ENCODE data around the gene LRRC72. TPM values are rescaled to one million over a fixed set of nuclear protein-coding genes. Genes with fewer than 3 reads are reported as not detected.
"Not testable (repeated sequence)": the region's sequence is repeated elsewhere in the genome, so short reads cannot be mapped to it uniquely, and the experiment has no call there.

The LRRC72 gene
- total RNA-seq, result not detected in 2 replicates

GRCh38 chr7:16526742-16527540, at the start of gene LRRC72:
TSS of gene LRRC72 (plus strand) at chr7:16526825. CDS start at chr7:16526953, 128 bp downstream.
- Mint-ChIP-seq H3K9me3 (no peaks in the 10 kb centered on the region), H3K27ac (no peak within 1 kb of the TSS), H3K4me3 (no peak within 1 kb of the TSS), H3K27me3 (peaks cover 2% of the 10 kb centered on the region), H3K36me3 (ENCODE audit: low read depth) (no peaks in the 10 kb centered on the region), H3K4me1 (no peaks in the 10 kb centered on the region)
- DNase-seq, result no peak
- intact Hi-C loops (cut with micrococcal nuclease), result no loop called here

GRCh38 chr7:16479161-16479560, 47.5 kb upstream of the LRRC72 start:
- no peaks in the 10 kb centered on the region for H3K36me3 Mint-ChIP-seq (ENCODE audit: low read depth)
- no peak for DNase-seq
- H3K9me3 Mint-ChIP-seq, result no peaks in the 10 kb centered on the region
- no peak overlapping the region for H3K27ac Mint-ChIP-seq
- H3K4me1 Mint-ChIP-seq, result no peaks in the 10 kb centered on the region
- peaks cover 3% of the 10 kb centered on the region for H3K27me3 Mint-ChIP-seq
- H3K4me3 Mint-ChIP-seq, result no peak overlapping the region
- intact Hi-C loops (cut with micrococcal nuclease), result no loop called here

DNA sequence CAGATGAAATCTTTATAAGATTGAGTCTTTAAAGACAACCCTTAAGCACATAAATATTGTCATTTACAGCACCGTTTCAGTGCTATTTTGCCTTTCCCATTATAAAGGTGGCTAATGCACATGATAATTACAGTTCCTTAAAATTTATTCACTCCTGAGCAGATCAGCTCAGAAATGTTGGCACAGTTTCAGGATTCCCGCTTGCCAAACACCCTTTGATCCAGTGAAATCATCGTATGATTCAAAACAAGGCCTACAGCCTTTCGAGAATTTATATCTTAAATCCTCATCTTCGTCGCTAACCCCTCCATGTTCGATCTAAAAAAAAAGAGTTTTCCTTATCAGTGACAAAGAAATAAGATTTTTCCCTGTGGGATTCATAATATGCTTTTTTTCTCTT, 47.0 kb upstream of the LRRC72 start:
- intact Hi-C loops (cut with micrococcal nuclease), result no loop called here
- Mint-ChIP-seq H3K27me3 (peaks cover 3% of the 10 kb centered on the region), H3K27ac (no peak overlapping the region), H3K9me3 (no peaks in the 10 kb centered on the region), H3K4me3 (no peak overlapping the region), H3K4me1 (no peaks in the 10 kb centered on the region), H3K36me3 (ENCODE audit: low read depth) (no peaks in the 10 kb centered on the region)
- no peak for DNase-seq

- intact Hi-C loops (cut with micrococcal nuclease), result no loop called here
- Mint-ChIP-seq H3K36me3 (ENCODE audit: low read depth) (no peaks in the 10 kb centered on the region), H3K4me3 (no peak overlapping the region), H3K4me1 (no peaks in the 10 kb centered on the region), H3K9me3 (no peaks in the 10 kb centered on the region), H3K27me3 (peaks cover 3% of the 10 kb centered on the region), H3K27ac (no peak overlapping the region)
- no peak for DNase-seq
Observed at GRCh38 chr7:16484453-16485158, 42.0 kb upstream of the LRRC72 start.

- peaks cover 4% of the 10 kb centered on the region for H3K4me1 Mint-ChIP-seq
- intact Hi-C loops (cut with micrococcal nuclease), result no loop called here
- H3K27me3 Mint-ChIP-seq, result peaks cover 2% of the 10 kb centered on the region
- H3K9me3 Mint-ChIP-seq, result no peaks in the 10 kb centered on the region
- no peak for DNase-seq
- no peak overlapping the region for H3K27ac Mint-ChIP-seq
- no peak overlapping the region for H3K4me3 Mint-ChIP-seq
- H3K36me3 Mint-ChIP-seq (ENCODE audit: low read depth), result no peaks in the 10 kb centered on the region
Observed at GRCh38 chr7:16491148-16491547, 35.5 kb upstream of the LRRC72 start.

DNA sequence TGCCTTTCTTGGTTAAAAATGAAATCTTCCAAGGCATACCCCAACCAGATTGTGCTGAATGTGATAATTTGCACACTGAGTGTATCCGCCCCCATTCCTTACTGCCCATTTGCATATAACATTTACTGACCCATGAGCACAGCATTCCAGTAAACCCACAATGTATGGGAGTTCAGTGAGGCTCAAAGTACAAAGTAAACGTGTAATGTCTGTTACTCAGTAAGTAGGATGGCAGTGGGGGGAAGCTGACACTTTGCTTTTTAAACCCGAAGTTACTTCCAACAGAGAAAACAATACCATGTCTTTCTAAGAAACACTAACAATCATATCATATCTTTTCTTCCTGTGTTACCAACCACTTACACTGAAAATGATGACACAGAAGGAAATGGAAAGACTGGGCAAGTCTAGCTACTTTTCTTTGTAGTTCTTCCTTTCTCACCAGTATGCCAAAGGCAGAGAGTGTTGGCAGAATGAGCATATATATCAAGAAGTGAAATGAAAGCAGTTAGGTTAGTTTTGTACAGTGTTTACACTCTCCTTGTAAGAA, 34.0 kb upstream of the LRRC72 start:
- Mint-ChIP-seq H3K4me3 (no peak overlapping the region), H3K27me3 (peaks cover 3% of the 10 kb centered on the region), H3K27ac (no peak overlapping the region), H3K36me3 (ENCODE audit: low read depth) (no peaks in the 10 kb centered on the region), H3K4me1 (peaks cover 4% of the 10 kb centered on the region), H3K9me3 (no peaks in the 10 kb centered on the region)
- intact Hi-C loops (cut with micrococcal nuclease), result no loop called here
- DNase-seq, result peak; percentile 50

- peaks cover 4% of the 10 kb centered on the region for H3K4me1 Mint-ChIP-seq
- no peak overlapping the region for H3K27ac Mint-ChIP-seq
- intact Hi-C loops (cut with micrococcal nuclease), result no loop called here
- DNase-seq, result no peak
- H3K9me3 Mint-ChIP-seq, result no peaks in the 10 kb centered on the region
- H3K36me3 Mint-ChIP-seq (ENCODE audit: low read depth), result no peaks in the 10 kb centered on the region
- H3K4me3 Mint-ChIP-seq, result no peak overlapping the region
- H3K27me3 Mint-ChIP-seq, result peaks cover 3% of the 10 kb centered on the region
Observed at GRCh38 chr7:16493266-16493665, 33.4 kb upstream of the LRRC72 start.

DNA sequence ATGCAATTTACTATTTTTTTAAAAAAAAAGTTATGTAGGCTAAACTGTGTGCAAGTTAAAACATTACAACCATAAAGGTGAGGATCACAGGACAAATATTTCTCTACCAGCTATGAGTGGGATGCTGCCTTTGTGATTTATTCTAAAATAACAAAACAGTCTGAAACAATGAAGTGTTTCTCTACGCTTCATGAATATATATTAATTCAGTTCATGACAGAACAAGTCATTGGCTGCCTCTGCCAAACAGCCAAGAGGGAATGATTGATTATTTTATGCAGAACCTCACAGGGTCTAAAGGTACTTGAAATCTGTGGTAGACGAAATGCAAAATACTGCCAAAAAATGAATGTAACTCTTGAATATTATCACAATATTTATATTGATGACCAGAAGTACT, 32.1 kb upstream of the LRRC72 start:
- no peak for DNase-seq
- H3K27ac Mint-ChIP-seq, result no peak overlapping the region
- peaks cover 3% of the 10 kb centered on the region for H3K27me3 Mint-ChIP-seq
- H3K4me1 Mint-ChIP-seq, result peaks cover 4% of the 10 kb centered on the region
- H3K4me3 Mint-ChIP-seq, result no peak overlapping the region
- intact Hi-C loops (cut with micrococcal nuclease), result no loop called here
- H3K36me3 Mint-ChIP-seq (ENCODE audit: low read depth), result no peaks in the 10 kb centered on the region
- H3K9me3 Mint-ChIP-seq, result no peaks in the 10 kb centered on the region

DNA sequence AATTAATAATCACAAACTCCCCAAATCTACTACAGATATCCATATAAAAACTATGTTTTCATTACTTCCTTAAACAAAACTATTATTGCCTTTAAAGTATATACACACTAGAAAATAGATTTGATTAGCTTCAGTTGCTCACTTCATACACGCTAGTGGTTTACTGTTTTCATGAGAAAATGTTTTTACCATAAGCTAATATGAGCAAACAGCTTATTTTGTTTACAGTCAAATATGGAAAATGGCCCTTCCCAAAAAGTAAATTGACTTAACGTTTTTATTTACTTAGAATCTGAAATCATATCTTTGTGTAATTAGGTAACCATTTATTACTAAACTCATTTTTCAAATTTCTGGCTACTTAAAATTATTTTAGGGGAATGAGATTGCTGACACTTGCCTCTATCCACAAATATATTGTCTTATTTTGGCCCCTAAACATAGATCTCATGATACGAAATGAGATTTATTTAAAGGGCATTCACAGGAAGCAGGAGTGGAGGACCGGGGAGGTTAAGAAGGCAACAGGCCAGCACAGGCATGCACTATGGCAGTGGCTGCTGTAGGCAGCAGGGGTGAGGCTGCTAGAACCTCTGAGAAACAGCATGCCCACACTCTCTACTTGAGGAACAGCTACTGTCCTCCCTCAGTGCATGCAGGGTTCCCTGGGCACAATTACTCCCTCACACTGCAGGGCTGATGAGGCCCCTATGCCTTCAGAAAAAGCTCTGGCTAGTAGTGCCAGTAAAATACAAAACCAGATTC, 31.5 kb upstream of the LRRC72 start:
- H3K36me3 Mint-ChIP-seq (ENCODE audit: low read depth), result no peaks in the 10 kb centered on the region
- H3K4me3 Mint-ChIP-seq, result no peak overlapping the region
- intact Hi-C loops (cut with micrococcal nuclease), result no loop called here
- no peak for DNase-seq
- H3K4me1 Mint-ChIP-seq, result peaks cover 4% of the 10 kb centered on the region
- H3K27ac Mint-ChIP-seq, result no peak overlapping the region
- H3K27me3 Mint-ChIP-seq, result peaks cover 3% of the 10 kb centered on the region
- no peaks in the 10 kb centered on the region for H3K9me3 Mint-ChIP-seq

DNA sequence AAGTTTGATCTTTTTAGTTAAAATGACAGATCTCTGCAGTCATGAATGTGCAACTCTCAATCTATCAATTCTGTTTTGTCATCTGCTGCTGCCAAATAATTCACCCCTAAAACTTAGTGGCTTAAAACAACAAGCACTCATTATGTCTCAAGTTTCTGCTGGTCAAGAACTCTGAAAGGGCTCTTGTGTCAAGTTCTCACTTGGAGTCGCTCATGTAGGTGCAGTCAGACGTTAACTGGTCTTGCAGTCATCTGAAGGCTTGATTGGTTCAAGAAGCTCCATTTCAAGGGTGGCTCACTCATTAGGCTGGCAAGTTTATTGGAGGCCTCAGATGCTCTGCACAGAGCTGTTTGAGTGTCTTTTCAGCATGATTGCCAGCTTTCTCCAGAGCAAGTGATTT, 28.5 kb upstream of the LRRC72 start:
- H3K4me1 Mint-ChIP-seq, result no peaks in the 10 kb centered on the region
- intact Hi-C loops (cut with micrococcal nuclease), result no loop called here

GRCh38 chr7:16502303-16502702, 24.3 kb upstream of the LRRC72 start:
- H3K4me3 Mint-ChIP-seq, result no peak overlapping the region
- intact Hi-C loops (cut with micrococcal nuclease), result no loop called here
- H3K4me1 Mint-ChIP-seq, result no peaks in the 10 kb centered on the region
- H3K27ac Mint-ChIP-seq, result no peak overlapping the region
- H3K9me3 Mint-ChIP-seq, result no peaks in the 10 kb centered on the region
- peaks cover 4% of the 10 kb centered on the region for H3K27me3 Mint-ChIP-seq
- H3K36me3 Mint-ChIP-seq (ENCODE audit: low read depth), result no peaks in the 10 kb centered on the region
- DNase-seq, result no peak

More for the DNA sequence above, 28.5 kb upstream of the LRRC72 start:
- Mint-ChIP-seq H3K9me3 (no peaks in the 10 kb centered on the region), H3K36me3 (ENCODE audit: low read depth) (no peaks in the 10 kb centered on the region), H3K4me3 (no peak overlapping the region), H3K27me3 (peaks cover 1% of the 10 kb centered on the region), H3K27ac (no peak overlapping the region)
- no peak for DNase-seq

DNA sequence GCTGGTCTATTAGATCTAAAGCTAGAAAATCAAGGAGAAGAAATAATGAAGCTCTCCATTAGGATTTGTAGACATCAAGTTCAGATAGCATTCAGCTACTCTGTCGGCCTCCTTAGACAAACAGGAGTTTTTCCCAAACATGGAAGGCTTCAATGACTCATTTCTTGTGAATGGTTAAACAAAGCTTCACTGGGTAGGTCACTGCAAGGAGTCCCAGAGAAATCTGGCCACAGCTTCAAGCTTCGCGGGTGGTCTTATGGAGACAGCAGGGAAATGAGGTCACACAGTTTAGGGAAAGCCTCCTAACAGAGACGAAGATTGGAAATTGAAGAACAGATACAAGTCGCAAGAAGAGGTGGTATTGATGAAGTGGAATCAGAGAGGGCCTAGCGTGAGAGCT, 22.6 kb upstream of the LRRC72 start:
- no peak for DNase-seq
- H3K9me3 Mint-ChIP-seq, result no peaks in the 10 kb centered on the region
- no peak overlapping the region for H3K27ac Mint-ChIP-seq
- peaks cover 4% of the 10 kb centered on the region for H3K27me3 Mint-ChIP-seq
- H3K4me1 Mint-ChIP-seq, result no peaks in the 10 kb centered on the region
- no peaks in the 10 kb centered on the region for H3K36me3 Mint-ChIP-seq (ENCODE audit: low read depth)
- intact Hi-C loops (cut with micrococcal nuclease), result no loop called here
- no peak overlapping the region for H3K4me3 Mint-ChIP-seq

- H3K36me3 Mint-ChIP-seq (ENCODE audit: low read depth); H3K4me1 Mint-ChIP-seq; H3K9me3 Mint-ChIP-seq; H3K4me3 Mint-ChIP-seq; H3K27me3 Mint-ChIP-seq; DNase-seq; H3K27ac Mint-ChIP-seq; intact Hi-C loops (cut with micrococcal nuclease): not testable (repeated sequence)
Observed at GRCh38 chr7:16506422-16506821, 20.2 kb upstream of the LRRC72 start.

DNA sequence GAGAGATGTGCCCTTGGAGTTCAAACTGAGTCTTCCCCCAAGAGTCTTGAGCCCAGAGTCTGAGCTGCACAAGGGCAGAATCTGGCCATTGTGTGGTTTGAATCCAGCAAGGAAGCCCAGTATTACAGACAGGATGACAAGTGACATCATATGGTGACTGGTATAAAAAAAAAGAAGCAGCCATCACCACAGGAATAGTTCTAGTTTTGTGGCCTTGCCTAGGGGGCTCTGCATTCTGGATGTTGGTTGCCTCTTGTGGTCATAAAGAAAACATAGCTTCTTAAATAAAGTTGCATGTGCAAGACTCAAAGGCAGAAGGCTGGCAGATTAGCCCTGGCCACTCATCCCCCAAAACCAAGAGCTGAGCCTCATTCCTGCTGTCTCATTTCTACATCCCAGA, 16.8 kb upstream of the LRRC72 start:
- Mint-ChIP-seq H3K4me1 (no peaks in the 10 kb centered on the region), H3K9me3 (no peaks in the 10 kb centered on the region), H3K27me3 (no peaks in the 10 kb centered on the region), H3K27ac (no peak overlapping the region), H3K4me3 (no peak overlapping the region), H3K36me3 (ENCODE audit: low read depth) (no peaks in the 10 kb centered on the region)
- no peak for DNase-seq
- intact Hi-C loops (cut with micrococcal nuclease), result no loop called here
